ENCODE measurements around the gene COMMD10. TPM values are rescaled to one million over a fixed set of nuclear protein-coding genes. Genes with fewer than 3 reads are reported as not detected.
A peak's percentile ranks its signal among the peaks of the same experiment; 100 is the strongest.

COMMD10 gene
- total RNA-seq, 4 donors from 2014 or later: 15.3 to 38.1 (median 20.0) TPM

- Histone ChIP-seq H3K9me3 (no peaks in the 10 kb centered on the region), H3K4me1 (peaks cover 0 to 9% (median 0%) of the 10 kb centered on the region in 4 donors), H3K36me3 (peaks cover 0 to 5% (median 0%) of the 10 kb centered on the region in 3 donors), H3K27ac (no peak overlapping the region), H3K27me3 (no peaks in the 10 kb centered on the region), H3K4me3 (no peak overlapping the region)
- no peak for DNase-seq (ENCODE audit: low spot score in 2 of 2)
- TF ChIP-seq EP300 (IDR thresholded peaks at IDR 0.05) (no peak), POLR2A (IDR thresholded peaks at IDR 0.05) (no peak), CTCF (IDR thresholded peaks at IDR 0.05) (no peak)
- 89 to 95% methylated on average over 2 of the region's 2 CpGs for WGBS, 2 donors
These were observed 46.2 kb downstream of the COMMD10 start for GRCh38 chr5:116130976-116131375.

GRCh38 chr5:116133281-116133680 is 48.5 kb downstream of the COMMD10 start:
- peaks cover 0 to 5% (median 0%) of the 10 kb centered on the region in 3 donors for H3K36me3 ChIP-seq
- TF ChIP-seq CTCF (IDR thresholded peaks at IDR 0.05) (no peak), POLR2A (IDR thresholded peaks at IDR 0.05) (no peak), EP300 (IDR thresholded peaks at IDR 0.05) (no peak)
- H3K27ac ChIP-seq: no peak overlapping the region
- H3K4me3 ChIP-seq: no peak overlapping the region
- no peak for DNase-seq (ENCODE audit: low spot score in 2 of 2)
- WGBS, 2 donors: 85 to 95% methylated on average over 3 of the region's 3 CpGs
- no peaks in the 10 kb centered on the region for H3K9me3 ChIP-seq
- no peaks in the 10 kb centered on the region for H3K27me3 ChIP-seq
- H3K4me1 ChIP-seq: peaks cover 0 to 14% (median 0%) of the 10 kb centered on the region in 4 donors

DNA sequence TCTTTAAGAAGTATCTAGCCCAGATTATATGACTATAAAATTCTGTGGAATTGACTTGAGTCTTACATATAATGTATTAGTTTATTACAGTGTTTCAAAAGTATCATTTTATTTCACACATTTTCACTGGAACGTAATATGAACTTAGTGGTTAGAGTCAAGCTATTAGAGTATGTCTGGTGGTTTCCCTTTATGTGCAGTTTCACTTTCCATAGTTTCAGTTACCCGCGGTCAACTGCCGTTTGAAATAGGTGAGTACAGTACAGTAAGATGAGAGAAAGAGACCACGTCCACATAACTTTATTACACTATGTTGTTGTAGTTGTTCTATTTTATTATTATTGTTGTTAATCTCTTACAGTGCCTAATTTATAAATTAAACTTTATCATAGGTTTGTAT is 50.5 kb downstream of the COMMD10 start:
- TF ChIP-seq POLR2A (IDR thresholded peaks at IDR 0.05): no peak
- TF ChIP-seq CTCF (IDR thresholded peaks at IDR 0.05): no peak
- no peak for TF ChIP-seq EP300 (IDR thresholded peaks at IDR 0.05)
- 70 to 86% methylated on average over 5 of the region's 5 CpGs for WGBS, 2 donors
- H3K27me3 ChIP-seq: no peaks in the 10 kb centered on the region
- no peaks in the 10 kb centered on the region for H3K9me3 ChIP-seq
- H3K4me1 ChIP-seq: peaks cover 0 to 7% (median 0%) of the 10 kb centered on the region in 4 donors
- no peak overlapping the region for H3K4me3 ChIP-seq
- peaks cover 0 to 9% (median 0%) of the 10 kb centered on the region in 3 donors for H3K36me3 ChIP-seq
- H3K27ac ChIP-seq: no peak overlapping the region
- no peak for DNase-seq (ENCODE audit: low spot score in 2 of 2)

GRCh38 chr5:116137544-116138378 is 52.9 kb downstream of the COMMD10 start:
- no peak for TF ChIP-seq POLR2A (IDR thresholded peaks at IDR 0.05)
- peak; percentile 51 to 80 (median 66) for TF ChIP-seq CTCF (IDR thresholded peaks at IDR 0.05)
- peak in 1 of 2 donors; percentile 25 for DNase-seq (ENCODE audit: low spot score in 2 of 2)
- peaks cover 0 to 3% (median 0%) of the 10 kb centered on the region in 4 donors for H3K9me3 ChIP-seq
- H3K4me3 ChIP-seq: no peak overlapping the region
- peaks cover 0 to 4% (median 0%) of the 10 kb centered on the region in 4 donors for H3K4me1 ChIP-seq
- H3K27ac ChIP-seq: no peak overlapping the region
- H3K27me3 ChIP-seq: no peaks in the 10 kb centered on the region
- 10 to 14% methylated on average over 4 of the region's 4 CpGs for WGBS, 2 donors
- H3K36me3 ChIP-seq: peaks cover 0 to 9% (median 0%) of the 10 kb centered on the region in 3 donors

GRCh38 chr5:116142495-116142894 is 57.7 kb downstream of the COMMD10 start:
- 87 to 90% methylated on average over 3 of the region's 3 CpGs for WGBS, 2 donors

More at GRCh38 chr5:116142495-116142894, 57.7 kb downstream of the COMMD10 start:
- TF ChIP-seq EP300 (IDR thresholded peaks at IDR 0.05) (no peak), CTCF (IDR thresholded peaks at IDR 0.05) (no peak), POLR2A (IDR thresholded peaks at IDR 0.05) (no peak)
- H3K4me3 ChIP-seq: no peak overlapping the region
- peaks cover 0 to 3% (median 0%) of the 10 kb centered on the region in 4 donors for H3K9me3 ChIP-seq
- H3K27me3 ChIP-seq: no peaks in the 10 kb centered on the region
- no peak for DNase-seq (ENCODE audit: low spot score in 2 of 2)
- H3K36me3 ChIP-seq: peaks cover 0 to 5% (median 0%) of the 10 kb centered on the region in 3 donors
- H3K4me1 ChIP-seq: peaks cover 0 to 4% (median 0%) of the 10 kb centered on the region in 4 donors
- no peak overlapping the region for H3K27ac ChIP-seq
